HFF-Myc (cell line): ENCODE results near the gene PPP1R7.

Experiments used
- DNase-seq: peaks from one replicate; pipeline ENCODE4 v3.0.0-alpha.2; 2011; ENCODE audit warnings: low read depth; ENCODE audit errors: extremely low read depth
- H3K4me3 ChIP-seq: replicated peaks from 2 replicates; pipeline ENCODE4 v1.5.1; 2011; ENCODE audit warnings: low read depth, mild to moderate bottlenecking, control low read depth, low read length
- TF ChIP-seq, protein P1 (sequence below): IDR thresholded peaks from 2 replicates; pipeline ENCODE4 v1.5.1; 2012; ENCODE audit warnings: mild to moderate bottlenecking, low read depth, low read length, control low read depth; ENCODE audit errors: missing control alignments

PPP1R7 gene

DNA sequence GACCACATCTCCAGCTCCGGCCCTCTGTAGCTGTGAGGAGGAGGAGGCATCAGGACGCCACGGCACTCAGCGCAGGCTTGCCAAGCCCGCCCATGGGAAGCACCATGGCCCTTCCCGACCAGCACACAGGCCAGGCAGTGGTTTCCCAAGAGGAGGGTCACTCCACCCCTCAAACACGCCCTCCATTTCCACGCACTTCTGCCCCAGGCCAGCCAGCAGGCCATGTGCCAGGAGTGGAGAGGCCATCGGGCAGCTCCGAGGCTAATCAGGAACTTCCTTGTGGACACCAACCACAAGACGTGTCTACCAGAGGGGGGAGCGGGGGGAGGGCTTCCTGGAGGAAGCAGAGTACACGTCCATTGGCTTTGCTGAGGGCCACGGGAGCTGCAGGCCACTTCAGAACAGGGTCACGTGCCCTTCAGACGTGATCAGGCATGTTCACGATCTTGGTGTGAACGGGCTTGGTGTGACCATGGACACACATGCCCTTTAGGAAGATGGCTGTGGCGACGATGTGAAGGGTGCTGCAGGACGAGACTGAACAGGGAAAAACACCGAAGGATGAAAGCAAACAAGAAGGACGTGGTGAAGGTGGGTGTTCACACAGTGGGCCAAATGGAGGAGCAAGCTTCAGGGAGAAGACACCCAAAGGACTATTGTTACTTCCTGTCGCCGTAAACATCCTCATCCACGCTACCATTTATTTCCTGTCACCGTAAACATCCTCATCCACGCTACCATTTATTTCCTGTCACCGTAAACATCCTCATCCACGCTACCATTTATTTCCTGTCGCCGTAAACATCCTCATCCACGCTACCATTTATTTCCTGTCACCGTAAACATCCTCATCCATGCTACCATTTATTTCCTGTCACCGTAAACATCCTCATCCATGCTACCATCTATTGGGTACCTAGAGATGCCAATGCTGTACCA, 41.7 kb upstream of the PPP1R7 start:
- no peak overlapping the region for H3K4me3 ChIP-seq
- DNase-seq = no peak
- TF ChIP-seq, protein P1, sequence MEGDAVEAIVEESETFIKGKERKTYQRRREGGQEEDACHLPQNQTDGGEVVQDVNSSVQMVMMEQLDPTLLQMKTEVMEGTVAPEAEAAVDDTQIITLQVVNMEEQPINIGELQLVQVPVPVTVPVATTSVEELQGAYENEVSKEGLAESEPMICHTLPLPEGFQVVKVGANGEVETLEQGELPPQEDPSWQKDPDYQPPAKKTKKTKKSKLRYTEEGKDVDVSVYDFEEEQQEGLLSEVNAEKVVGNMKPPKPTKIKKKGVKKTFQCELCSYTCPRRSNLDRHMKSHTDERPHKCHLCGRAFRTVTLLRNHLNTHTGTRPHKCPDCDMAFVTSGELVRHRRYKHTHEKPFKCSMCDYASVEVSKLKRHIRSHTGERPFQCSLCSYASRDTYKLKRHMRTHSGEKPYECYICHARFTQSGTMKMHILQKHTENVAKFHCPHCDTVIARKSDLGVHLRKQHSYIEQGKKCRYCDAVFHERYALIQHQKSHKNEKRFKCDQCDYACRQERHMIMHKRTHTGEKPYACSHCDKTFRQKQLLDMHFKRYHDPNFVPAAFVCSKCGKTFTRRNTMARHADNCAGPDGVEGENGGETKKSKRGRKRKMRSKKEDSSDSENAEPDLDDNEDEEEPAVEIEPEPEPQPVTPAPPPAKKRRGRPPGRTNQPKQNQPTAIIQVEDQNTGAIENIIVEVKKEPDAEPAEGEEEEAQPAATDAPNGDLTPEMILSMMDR = no peak

DNA sequence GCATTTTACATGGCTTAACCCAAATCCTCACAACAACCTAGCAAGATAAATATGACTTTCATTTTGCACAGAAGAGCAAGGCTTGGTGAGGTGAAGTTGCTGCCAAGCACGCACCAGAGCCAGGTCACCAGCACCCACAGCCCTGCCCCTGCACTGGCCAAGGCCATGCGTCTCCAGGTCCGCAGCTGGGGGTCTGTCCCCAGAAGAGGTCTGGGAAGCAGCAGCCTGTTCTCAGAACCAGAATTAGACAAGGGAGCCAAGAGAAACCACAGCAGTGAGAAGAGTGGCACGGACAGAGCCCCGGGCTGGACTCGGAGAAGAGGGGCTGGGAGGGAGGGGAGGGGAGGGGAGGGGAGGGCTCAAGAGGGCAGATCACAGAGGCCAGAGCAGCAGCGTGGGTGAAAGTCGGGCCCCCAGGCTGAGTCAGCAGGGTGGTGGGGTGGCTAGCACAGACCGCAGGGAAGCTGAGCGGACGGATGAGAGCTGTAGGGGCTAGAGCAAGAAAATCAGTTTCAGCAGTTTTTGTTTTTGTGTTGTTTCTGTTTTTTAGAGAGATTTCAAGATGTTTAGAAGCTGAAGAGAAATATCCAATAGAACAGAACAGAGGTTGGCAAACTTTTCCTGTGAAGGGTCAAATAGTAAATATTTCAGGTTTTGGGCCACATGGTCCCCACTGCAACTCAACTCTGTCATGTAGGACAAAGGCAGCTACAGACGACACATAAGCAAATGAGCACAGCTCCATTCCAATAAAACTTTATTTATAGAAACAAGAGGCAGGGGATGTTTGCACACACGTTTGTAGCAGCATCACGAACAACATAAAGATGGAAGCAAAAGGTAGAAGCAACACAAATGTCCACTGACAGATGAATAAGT, 40.8 kb upstream of the PPP1R7 start:
- no peak overlapping the region for H3K4me3 ChIP-seq
- DNase-seq = no peak
- TF ChIP-seq, protein P1 = no peak

DNA sequence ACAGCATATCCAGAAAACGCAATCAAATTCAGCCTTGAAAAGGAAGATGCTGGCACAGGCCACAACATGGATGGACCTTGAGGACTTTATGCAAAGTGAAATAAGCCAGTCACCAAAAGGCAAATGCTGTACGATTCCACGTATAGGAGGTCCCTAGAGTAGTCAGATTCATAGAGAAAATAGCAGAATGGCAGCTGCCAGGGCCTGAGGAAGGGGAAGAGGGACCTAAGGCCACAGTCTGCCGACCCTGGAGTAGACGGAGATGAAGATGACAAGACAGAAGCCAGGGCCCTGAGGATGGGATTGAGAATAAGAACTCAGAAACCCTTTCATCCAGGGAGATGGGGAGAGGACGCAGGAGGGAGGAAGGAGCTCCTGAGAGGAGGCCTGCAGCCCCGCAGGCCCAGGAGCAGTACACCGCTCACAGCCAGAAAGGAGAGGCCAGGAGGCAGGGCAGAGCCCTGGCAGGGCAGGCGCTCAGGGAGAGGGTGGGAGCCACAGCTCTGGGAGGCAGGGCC, 40.1 kb upstream of the PPP1R7 start:
- no peak overlapping the region for H3K4me3 ChIP-seq
- DNase-seq = no peak
- TF ChIP-seq, protein P1 = no peak

DNA sequence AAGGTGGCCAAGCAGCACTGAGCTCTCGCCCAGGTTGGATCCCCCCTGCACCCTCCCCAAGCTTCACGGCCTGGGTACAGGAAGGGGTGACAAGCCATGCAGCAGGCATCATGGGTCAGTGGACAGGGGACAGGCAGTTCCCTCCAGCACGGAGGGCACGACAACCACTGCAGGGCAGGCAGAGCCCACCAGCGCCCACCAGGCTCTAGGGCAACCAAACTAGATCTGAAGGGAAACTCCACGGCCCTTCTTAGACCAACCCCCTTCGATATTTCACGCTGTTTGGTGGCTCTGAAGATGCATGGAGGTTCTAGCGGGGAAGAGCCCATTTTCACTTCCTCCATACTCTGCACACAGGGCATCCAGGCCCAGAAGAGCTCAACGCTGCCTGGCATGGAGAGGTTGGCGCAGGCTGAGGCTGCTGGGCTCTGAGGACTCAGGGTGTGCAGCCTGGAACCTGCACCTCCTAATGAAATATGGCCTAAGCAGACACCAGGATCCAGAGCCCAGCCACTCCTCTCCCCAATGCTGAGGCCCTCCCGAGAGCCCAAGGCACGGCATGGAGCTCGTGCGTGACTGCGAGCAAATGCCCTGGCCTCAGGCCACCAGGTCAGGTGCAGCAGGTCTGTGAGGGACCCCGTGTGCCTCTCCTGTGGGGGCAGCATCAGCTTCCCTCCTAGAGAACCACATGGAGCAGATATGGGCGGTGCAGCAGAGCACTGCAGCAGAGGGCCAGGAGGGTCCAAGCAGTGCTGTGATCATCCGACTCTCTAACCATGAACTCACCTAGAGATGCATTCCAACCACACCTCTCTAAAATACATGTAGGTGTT, 39.4 kb upstream of the PPP1R7 start:
- no peak for DNase-seq
- no peak overlapping the region for H3K4me3 ChIP-seq
- TF ChIP-seq, protein P1 = no peak

DNA sequence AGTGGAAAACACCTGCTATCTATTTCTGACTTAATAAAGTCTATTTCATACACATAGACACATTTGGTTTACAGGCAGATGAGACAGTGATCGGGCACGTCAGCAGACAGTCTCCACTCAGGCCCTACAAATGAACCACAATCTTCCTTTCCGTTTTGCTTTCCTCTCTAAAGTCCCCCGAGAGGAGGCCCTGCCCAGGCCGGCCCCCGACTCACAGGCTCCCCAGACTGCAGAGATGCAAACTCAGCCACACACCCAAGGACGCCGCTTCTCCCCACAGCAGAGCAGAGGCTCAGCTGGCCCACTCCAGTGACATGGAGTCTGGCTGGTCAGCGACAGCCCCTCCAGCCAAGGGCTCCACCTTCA, 38.8 kb upstream of the PPP1R7 start:
- no peak overlapping the region for H3K4me3 ChIP-seq
- TF ChIP-seq, protein P1 = no peak
- no peak for DNase-seq

DNA sequence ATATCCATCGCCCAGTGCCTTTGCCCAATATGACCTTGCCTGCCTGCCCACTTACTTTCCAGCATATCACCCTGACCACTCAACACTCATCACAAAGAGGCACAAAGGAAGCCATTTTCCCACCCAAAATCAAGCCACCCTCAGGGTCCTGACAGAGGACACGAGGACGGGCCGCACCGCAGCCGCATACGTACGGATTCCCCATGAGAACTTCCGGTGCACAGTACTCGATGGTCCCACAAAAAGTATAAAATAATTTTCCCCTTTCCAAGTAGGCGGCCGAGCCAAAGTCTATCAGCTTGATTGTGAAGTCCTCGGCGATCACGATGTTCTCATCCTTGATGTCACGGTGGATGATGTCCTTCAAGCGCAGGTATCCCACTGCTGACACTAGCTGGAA, 38.2 kb upstream of the PPP1R7 start:
- TF ChIP-seq, protein P1 = no peak

More for the DNA sequence above, 38.2 kb upstream of the PPP1R7 start:
- no peak overlapping the region for H3K4me3 ChIP-seq
- no peak for DNase-seq
